NCI-H2171 treated with DMSO at 0.1 percent for 48 hours (cell line): ENCODE results near the gene MIOX.

Source experiments
- DNase-seq: peaks from one replicate; lab custom pipeline; 2025; lab: John Stamatoyannopoulos, UW

MIOX gene

DNA sequence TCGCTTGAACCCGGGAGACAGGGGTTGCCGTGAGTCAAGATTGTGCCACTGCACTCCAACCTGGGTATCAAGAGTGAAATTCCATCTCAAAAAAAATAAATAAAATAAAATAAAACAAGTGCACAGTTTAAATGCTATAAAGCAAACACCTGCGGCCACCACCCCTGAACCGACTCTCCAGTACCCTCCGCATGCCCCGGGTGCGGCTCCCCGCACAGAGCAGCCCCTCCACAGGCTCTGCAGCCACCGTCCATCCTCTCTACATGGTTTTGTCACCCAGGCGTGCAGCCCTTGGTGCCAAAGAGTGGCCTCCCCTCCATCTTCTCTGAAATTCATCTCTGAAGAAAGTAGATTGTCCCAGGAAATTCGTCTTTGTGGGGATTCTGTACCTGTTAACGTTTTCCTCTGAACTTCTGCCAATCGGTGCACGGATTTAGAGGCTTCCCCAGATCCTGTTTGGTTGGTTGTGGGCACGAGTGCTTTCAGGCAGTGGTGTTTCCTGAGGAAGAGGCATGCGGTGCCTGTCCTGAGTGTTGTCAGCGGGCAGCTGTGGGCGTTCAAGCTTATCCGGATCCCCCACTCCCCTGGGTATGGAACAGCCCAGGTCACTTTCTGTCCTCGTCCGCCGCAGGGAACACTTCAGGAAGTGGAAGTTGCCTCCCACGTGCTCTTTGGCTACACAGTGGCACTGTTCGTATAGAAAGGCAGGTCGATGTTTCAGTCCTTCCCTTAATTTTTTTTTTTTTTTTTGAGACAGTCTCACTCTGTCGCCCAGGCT lies 4.1 kb downstream of the MIOX start:
- no peak for DNase-seq

DNA sequence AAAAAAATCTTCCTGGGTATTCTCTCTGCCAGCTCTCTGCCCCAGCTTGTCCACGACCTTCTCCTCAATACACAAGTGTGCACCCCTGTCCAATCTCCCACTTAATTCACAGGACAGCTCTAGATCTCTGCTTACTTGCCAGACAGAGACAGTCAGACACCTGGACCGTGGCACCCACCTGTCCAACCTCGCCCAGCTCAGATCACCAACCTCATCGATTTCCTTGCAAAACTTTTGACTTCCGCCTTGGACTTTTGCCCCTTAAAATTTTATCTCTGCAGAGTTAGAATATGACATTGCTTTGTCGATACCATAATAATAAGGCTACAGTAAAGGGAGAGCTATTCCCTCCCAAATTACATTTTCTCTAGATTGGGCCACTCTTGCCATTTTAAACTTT lies 10.4 kb downstream of the MIOX start:
- DNase-seq = no peak

DNA sequence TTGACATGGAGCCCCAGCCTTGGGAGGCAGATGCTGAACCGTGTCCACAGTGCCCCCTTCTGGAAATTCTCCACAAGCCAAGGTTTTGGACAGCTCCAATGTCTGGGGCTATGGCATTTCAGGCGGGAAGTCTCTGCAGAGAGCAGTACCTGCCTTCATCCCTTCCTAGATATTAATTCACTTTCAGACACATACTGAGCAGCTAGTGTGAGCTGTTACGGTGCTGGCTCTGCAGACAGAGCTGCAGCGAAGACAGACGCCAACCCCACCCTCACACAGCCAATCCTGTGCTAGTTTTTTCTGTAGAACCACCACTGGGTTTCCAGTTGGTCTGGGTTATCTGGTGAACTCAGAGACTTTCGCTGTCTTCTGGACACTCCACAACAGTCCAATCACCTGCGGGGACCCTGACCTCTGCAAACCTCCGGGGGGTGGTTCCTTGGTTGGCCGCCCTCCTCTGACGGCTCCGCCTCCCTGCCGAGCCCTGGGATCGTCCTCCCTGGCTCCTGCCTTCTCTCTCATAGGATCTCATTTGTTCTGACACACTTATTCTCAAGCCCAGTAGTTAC lies 11.7 kb downstream of the MIOX start:
- no peak for DNase-seq

- no peak for DNase-seq
Observed at GRCh38 chr22:50500452-50500851, 13.8 kb downstream of the MIOX start.

- no peak for DNase-seq
Observed at GRCh38 chr22:50502096-50502495, 15.4 kb downstream of the MIOX start.

DNA sequence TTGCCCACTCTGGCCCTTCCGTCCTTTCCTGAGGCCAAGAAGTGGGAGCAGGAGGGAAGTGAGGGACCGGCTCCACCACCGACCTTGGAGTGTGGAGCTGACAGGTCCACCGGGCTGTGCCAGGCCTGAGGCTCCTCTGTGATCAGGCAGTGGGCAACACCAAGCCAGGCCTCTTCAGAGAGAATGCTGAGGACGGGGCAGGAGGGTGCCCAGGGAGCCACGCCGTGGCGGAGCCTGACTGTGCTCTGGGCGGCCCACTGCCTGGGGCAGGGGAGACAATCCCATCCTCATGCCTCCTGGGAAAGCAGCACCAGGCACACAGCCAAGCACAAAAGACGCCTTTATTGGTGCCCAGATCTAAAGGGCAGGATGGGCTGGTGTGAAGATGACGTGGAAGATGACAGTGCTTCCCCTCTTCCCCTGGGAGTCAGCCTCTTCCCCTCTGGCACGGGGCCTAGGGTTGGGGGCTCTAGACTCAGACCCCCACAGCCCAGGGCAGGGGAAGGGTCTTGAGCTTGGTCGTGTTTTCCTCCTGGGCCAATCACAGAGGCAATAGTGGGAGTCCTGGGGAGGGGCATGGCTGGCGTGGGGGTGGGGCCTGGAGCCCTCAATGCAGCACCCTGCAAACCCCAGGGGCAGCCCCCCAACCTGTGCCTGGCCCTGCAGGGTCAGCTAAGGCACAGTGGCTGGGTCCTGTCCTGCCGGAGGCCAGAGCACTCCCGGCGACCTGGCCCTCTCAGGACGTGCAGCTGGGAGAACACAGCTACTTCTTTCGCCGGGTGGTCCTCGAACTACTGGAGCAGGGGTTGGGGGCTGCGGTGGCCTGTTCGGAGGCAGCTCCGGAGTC lies 16.2 kb downstream of the MIOX start:
- no peak for DNase-seq

DNA sequence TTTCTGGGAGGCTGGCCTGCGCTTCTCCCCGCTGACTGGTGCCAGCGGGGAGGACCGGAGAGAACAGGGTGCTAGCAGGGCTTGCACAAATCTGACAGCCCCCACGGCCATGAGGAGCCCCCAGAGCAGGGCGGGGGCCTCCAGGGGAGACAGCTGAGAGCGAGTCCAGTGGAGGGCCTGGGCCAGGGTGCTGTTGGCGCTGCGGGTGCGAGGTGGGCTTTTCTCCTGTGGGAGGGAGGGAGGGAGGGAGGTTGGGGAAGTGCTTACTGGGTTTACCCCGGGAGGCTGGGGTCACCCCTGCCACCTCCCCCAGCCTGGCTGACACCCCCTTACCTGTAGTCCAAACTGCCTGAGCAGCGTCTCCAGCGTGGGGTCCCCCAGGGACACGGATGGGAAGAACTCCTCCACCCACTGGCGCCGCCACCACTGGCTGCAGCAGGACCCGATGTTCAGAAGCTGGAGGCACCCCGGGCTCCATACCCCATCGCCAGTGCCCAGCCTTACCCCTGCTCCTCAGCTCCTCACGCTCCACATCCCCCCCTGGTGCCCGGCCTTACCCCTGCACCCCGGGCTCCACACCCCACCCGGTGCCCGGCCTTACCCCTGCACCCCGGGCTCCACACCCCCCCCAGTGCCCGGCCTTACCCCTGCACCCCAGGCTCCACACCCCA lies 17.0 kb downstream of the MIOX start:
- no peak for DNase-seq

DNA sequence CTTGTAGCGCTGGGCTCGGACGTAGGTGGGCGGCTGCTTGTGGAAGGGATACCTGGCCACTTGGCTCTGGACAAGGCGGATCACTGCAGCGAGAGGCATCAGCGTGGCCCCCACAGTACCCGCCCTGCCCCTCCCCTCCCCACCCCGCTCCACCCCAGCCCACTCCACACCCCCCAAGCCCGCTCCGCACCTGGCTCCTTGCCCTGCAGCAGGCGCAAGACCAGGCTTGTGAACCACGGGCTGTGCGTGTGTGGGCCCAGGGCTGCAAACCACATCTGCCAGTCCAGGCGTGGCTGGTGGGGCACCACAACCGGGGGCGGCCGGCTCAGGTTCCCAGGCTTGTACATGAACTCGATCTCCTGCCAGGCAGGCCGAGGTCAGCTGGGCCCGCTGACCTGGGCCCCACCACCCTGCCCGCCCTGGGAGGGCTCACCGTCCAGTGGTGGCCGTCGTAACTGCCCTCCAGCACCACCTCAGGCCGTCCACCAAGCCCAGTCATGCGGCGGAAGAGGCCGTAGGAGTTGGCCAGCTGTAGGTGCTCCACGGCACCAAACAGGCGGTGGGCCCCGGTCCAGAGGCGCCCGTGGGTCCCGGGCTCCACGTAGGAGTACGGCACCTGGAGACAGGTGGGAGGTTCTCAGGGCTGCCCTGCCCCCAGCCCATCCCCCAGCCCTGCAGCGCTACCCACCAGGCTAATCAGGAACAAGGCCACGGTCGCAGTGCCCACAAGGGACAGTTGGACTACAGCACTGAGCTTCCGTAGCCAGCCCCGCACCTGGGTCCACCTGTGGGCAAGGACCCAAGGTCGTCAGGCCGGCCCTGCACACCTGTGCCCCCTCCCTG lies 17.9 kb downstream of the MIOX start:
- peak; percentile 23 for DNase-seq

DNA sequence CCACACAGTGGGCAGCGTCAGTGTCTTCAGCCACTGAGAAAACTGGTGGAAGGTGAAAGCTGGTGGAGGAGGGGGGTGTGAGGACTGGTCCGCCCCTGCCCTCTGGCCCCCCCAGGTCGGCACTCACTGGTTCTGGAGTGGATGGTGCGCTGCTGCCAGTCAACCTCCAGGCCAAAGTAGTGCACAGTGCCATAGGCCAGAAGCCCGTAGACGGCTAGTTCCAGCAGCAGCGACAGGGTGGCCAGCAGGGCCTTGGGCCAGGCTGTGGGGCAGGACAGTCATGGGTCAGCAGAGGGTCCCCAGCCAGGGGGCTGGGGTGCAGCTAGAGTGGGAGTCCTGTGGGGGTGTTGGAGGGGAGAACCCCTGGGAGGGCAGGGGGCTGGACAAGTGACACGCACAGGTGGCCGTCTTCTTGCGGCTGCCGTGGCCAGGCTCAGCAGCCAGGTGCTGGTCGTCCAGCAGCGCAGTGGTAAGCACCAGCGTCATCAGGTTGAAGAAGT lies 18.7 kb downstream of the MIOX start:
- no peak for DNase-seq

DNA sequence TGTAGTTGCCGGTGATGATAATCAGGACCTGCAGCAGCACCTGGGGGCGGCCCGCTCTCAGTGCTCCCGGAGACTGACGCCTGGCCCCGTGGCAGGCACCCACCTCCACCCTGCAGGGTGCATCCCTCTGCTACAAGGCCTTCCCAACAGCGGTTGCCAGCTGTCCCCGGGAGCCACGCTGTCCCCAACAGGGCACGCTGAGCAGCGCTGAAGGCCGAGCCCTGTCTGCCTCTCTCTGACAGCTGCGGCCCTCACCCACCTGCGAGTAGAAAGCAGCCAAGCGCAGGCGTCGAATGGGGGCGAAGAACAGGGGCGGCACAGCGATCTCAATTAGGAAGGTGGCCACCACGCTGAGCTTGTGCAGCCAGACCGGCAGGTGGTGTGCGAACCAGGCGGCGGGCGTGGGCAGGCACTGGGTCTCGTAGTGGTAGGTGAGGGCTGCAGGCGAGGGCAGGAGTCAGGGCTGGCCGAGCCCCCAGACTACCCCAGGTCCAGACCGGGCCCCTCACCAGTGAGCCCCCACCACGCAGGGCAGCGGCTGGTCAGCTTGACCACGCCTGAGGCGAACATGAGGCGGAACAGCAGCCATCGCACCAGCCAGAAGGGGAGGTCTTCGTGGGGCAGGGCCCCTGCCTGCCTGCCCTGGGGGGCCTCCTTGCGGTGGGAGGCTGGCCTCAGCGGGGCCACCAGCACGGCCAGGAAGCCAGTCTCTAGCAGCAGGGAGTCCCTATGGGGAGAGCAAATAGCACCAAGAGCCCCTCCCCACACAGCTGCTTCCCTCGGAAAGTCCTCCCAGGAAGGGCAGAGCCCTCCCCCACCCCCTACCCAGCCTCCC lies 19.3 kb downstream of the MIOX start:
- DNase-seq = peak; percentile 47

DNA sequence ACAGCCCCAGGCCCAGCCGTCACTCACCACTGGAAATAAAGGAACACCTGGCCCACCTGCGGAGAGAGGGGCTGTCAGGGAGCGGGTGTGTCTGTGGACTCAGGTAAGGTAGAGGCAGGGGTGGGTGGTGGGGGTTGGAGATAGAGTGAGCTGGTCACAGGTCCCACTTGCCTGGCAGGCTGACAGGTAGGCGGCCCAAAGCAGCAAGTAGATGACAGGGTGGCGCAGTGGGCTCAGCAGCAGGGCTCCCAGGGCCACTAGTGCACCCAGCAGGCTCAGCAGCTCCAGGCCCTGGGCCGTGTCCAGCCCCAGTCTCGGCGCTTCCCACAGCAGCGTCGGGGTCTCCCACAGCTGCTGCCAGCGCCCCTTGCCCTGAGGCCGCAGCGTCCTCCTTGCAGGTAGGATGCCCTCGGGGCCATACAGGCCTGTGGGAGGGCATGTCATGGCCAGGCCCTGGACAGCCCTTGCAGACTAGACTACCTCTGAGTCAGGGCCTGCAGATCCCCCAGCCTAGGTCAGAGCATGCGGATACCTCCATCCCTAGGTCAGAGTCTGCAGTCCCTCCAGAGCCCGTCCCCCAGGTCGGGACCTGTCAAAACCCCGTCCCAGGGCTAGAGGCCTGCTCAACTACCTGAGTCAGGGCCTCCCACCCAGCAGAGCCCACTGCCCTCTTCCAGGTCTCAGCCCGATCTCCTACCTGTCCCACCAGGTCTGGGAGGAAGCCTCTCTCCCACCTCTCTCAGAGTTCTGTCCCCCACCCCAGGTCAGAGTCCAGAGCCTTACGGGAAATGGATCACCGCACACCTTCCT lies 20.2 kb downstream of the MIOX start:
- DNase-seq = peak; percentile 83

DNA sequence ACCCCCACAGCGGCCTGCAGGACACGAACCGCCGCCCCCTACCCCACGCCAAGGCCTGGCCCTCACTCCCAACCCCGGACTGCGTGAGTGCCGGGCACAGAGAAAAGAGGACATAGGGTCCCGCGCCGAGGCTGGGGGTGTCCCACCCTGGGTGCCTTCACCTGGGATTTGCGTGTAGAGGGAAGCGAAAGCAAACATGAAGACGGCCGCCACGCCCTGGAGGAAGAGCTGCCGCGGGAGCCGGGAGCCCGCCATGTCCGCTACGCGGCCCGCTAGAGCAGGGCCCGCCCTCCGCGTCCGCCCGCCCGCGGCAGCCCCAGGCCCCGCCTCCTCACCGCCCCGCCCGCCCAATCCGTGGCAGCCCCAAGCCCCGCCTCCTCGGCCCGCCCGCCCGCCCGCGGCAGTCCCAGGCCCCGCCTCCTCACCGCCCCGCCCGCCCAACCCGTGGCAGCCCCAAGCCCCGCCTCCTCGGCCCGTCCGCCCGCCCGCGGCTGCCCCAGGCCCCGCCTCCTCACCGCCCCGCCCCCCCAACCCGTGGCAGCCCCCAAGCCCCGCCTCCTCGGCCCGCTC lies 20.8 kb downstream of the MIOX start, which contains the start of gene LMF2:
TSS of gene LMF2 (minus strand) at position 282 of the 570 bp plus-strand sequence. CDS start at position 255, 27 bp downstream.
- DNase-seq = no peak

DNA sequence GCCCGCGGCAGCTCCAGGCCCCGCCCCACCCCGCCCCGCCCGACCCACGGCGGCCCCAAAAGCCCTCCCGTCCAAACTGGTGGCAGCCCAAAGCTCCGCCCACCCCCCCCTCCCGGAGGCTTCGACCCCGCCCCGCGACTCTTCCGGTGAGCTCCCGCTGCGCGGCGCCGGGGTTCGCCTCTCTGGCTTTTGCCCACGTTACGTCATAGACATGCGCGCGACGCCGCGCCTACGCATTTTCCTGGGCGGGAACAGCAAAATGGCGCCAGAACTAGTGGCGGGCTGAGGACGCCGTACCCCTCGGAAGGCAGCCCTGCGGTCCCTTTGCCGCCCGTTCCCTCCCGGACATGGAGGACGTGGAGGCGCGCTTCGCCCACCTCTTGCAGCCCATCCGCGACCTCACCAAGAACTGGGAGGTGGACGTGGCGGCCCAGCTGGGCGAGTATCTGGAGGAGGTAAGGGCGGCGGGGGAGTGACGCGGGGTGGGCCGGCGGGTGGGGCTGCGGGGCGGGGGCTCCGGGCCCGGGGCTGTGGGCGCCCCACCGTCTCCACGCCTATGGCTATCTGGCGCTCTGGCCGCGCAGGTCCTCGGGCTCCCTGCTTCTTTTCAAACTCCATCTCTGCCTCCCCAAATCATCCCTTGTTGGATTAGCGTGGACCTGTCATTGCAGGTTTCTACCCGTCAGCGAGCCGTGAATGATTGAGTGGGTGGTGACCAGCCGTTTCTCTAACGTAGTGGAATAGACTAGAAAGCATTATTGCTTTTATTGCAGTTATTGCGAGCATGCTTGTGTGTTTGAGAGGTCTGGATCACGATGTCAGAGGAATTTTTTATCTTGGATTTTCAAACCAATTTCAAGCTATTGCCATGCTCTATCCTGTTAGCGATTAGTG lies 21.6 kb downstream of the MIOX start, which contains the start of gene NCAPH2:
TSS of gene NCAPH2 (plus strand) at position 234 of the 894 bp plus-strand sequence. CDS start at position 348, 114 bp downstream.
- DNase-seq = peak; percentile 96

DNA sequence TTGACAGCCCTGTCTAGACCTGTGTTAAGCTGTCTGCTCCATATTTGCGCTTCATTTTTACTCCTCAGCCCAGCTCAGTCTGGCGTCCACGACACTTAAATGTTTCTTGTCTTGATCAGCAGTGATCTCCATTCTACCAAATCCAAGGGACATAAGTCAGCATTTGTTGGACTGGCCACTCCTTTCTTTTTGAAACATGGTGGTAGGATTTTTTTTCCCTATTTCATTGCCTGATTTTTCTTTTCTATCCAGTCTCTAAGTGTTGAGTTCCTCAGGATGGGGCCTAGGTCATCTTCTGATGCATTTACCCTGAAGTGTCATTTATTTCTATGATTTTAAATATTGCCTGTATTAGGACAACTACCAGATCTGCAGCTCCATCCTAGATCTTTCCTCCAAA lies 22.2 kb downstream of the MIOX start:
- no peak for DNase-seq

DNA sequence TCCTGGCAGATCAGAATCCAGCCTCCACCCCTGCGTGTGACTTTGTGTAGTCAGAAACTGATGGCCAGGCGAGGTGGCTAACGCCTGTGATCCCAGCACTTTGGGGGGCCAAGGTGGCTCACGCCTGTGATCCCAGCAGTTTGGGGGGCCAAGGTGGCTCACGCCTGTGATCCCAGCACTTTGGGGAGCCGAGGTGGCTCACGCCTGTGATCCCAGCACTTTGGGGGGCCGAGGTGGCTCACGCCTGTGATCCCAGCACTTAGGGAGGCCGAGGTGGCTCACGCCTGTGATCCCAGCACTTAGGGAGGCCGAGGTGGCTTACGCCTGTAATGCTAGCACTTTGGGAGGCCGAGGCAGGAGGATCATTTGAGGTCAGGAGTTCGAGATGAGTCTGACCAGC lies 26.5 kb downstream of the MIOX start:
- DNase-seq = no peak

DNA sequence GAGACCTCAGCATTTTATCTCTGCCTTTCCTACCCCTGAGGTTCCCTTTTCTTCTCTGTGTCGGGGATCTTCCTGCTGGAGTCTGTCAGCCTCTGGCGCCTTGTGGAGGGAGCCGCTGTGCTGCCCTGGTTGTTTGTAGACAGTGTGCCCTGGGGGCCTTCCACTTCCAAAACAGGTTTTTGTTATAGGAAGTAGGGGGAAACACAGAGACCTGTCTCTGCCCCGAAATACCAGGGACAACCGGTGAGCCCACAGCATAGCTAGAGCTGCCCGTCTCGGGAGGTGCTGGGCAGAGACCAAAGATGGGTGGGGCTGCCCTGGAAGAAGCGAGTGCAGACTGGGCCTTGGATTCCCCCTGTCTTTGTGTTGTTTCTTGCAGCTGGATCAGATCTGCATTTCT lies 29.4 kb downstream of the MIOX start:
- no peak for DNase-seq

DNA sequence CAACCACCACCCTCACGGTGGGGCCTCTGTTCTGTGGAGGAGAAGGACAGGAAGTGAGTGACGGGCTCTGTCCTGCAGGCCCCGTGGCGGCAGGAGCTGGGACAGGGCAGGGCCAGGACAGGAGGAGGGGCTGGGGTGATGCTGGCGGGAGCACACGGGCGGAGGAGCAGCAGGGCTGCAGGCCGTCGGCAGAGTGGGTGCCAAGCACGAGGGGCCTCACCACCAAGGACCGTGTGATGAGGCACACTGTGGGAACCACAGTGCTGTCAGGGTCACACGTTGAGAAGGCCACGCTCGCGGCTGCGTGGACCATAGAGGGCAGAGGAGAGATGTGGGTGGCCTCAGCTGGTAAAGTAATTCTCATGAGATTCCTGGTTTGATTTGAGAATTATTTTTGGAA lies 30.2 kb downstream of the MIOX start:
- no peak for DNase-seq
